ENCODE measurements around the gene MANBA.

DNA sequence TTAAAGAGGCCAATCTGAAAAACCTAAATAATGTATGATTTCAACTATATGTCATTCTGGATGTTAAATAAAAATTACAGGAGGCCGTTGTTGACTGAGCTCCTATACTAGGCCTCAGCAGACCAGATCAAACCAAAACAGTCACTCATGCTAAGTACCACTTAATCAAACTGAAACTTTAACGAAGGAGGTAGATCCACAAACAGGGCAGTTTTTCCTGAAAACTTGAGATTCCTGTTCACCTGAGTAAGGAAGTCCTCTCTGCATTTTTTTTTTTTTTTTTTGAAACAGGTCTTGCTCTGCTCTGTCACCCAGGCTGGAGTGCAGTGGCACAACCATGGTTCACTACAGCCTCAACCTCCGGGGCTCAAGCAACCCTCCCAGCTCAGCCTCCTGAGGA is 27.7 kb downstream of the MANBA start:
- TF ChIP-seq, protein P1, sequence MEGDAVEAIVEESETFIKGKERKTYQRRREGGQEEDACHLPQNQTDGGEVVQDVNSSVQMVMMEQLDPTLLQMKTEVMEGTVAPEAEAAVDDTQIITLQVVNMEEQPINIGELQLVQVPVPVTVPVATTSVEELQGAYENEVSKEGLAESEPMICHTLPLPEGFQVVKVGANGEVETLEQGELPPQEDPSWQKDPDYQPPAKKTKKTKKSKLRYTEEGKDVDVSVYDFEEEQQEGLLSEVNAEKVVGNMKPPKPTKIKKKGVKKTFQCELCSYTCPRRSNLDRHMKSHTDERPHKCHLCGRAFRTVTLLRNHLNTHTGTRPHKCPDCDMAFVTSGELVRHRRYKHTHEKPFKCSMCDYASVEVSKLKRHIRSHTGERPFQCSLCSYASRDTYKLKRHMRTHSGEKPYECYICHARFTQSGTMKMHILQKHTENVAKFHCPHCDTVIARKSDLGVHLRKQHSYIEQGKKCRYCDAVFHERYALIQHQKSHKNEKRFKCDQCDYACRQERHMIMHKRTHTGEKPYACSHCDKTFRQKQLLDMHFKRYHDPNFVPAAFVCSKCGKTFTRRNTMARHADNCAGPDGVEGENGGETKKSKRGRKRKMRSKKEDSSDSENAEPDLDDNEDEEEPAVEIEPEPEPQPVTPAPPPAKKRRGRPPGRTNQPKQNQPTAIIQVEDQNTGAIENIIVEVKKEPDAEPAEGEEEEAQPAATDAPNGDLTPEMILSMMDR (IDR thresholded peaks at IDR 0.05), result no peak
- no peak for TF ChIP-seq POLR2A (IDR thresholded peaks at IDR 0.05)

All from uterus (tissue), 2 donors.